ENCODE results near the gene CCT4. TPM values are rescaled to one million over a fixed set of nuclear protein-coding genes. Genes with fewer than 3 reads are reported as not detected.

The CCT4 gene
- total RNA-seq, 1 donor from 2014 or later = 188 TPM

GRCh38 chr2:61906186-61906470, 17.7 kb upstream of the CCT4 start:
- no peak for TF ChIP-seq CTCF (conservative IDR thresholded peaks at IDR 0.05; ENCODE audit: low read depth, low read length)
- H3K4me3 ChIP-seq (ENCODE audit: low read depth, low read length) = peak overlapping the region; percentile 82
- no peak for DNase-seq (ENCODE audit: low read depth)

GRCh38 chr2:61905372-61906185, 17.1 kb upstream of the CCT4 start, which contains the start of gene COMMD1:
COMMD1 (plus strand) TSS chr2:61905674; CDS start chr2:61905679, 5 bp downstream.
- DNase-seq (ENCODE audit: low read depth) = no peak

DNA sequence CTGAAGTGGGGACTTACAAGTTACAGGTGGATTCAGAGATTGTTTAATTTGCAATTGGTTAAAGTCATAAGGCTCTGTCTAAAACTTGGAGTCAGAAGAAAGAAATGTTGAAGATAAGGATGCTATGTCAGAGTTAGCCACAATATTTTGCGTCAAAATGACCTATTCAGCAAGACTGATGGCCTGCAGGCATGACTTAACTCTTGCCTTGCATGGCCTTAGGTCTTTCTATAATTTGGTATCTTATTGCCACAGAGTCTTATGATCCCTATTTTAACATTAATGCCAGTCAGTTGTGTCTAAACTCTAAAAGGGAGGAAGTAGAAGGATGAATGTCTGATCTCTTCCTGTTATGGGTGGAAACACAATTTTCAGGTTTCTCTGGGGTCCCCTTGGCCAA, 11.8 kb upstream of the CCT4 start:
- H3K4me3 ChIP-seq (ENCODE audit: low read depth, low read length) = no peak overlapping the region
- DNase-seq (ENCODE audit: low read depth) = no peak
- TF ChIP-seq CTCF (conservative IDR thresholded peaks at IDR 0.05; ENCODE audit: low read depth, low read length) = no peak

More at GRCh38 chr2:61905372-61906185, 17.1 kb upstream of the CCT4 start, which contains the start of gene COMMD1:
- peak within 1 kb of the TSS; percentile 82 for H3K4me3 ChIP-seq (ENCODE audit: low read depth, low read length)
- no peak for TF ChIP-seq CTCF (conservative IDR thresholded peaks at IDR 0.05; ENCODE audit: low read depth, low read length)

DNA sequence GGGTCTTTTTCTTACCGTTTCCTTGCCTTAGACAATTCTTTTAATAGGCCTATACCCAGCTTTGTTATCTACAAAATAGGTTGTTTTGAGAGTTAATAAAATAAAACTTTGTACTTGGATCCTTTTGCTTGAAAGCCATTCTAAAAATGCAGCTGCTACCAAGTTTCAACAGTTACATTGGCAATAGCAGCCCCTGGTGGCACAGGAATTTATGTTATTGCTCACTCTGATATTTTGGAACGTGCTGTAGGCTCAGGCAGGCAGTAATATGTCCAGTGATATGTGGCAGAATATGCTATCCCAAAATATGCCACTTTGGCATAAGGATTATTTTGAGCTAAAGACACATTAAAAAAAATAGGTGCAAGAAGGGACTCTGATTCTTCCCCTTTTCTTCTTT, 10.4 kb upstream of the CCT4 start:
- H3K4me3 ChIP-seq (ENCODE audit: low read depth, low read length) = no peak overlapping the region
- no peak for DNase-seq (ENCODE audit: low read depth)
- TF ChIP-seq CTCF (conservative IDR thresholded peaks at IDR 0.05; ENCODE audit: low read depth, low read length) = peak; percentile 60

DNA sequence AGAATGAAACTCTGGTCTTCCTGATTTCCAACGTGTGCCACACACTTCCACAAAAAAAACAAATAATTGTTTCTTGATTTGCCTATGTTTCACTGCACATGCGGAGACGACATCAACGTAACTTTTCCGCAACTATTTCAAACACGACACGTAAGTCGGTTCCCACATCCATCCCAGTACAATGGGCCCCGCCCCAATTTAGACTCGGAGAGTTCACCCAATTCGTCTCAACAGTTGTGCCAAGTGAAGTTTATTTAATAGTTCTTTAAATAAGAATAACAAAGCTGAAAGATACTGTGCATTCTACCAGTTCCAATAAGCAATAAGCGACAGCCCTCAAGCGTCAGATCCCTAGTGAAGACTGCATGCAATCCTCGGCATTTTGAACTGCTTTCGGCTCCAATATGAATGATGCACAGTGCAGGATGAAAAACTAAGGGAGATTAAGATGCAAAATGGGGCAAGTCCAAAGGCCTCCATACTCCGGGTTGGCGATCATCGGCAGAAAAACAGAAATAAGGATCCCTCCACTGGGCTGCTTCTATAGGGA, 664 bp downstream of the CCT4 start:
- no peak for DNase-seq (ENCODE audit: low read depth)
- no peak for TF ChIP-seq CTCF (conservative IDR thresholded peaks at IDR 0.05; ENCODE audit: low read depth, low read length)
- H3K4me3 ChIP-seq (ENCODE audit: low read depth, low read length) = peak overlapping the region; percentile 81

DNA sequence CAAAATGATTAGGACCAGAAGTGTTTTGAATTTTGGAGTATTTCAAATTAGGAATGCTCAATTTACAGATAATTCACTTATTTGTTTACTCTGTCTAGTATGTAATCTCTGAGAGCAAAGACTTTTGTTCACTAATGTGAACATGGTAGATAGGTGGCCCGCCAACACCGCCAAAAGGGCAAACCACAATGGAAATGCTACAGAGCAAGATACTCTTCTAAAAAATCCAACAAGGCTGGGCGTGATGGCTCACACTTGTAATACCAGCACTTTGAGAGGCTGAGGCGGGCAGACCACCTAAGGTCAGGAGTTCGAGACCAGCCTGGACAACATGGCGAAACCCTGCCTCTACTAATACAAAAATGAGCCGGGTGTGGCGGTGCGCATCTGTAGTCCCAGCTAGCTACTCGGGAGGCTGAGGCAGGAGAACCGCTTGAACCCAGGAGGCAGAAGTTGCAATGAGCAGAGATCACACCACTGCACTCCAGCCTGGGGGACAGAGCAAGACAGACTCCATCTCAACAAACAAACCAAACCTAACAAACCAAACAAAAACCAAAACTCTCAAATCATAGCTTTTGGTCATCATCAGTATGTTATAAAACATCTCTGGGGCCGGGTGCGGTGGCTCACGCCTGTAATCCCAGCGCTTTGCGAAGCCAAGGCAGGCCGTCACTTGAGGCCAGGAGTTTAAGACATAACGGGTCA, 2.4 kb downstream of the CCT4 start:
- H3K4me3 ChIP-seq (ENCODE audit: low read depth, low read length) = no peak overlapping the region
- no peak for DNase-seq (ENCODE audit: low read depth)
- TF ChIP-seq CTCF (conservative IDR thresholded peaks at IDR 0.05; ENCODE audit: low read depth, low read length) = no peak
